H1 (cell line): ENCODE measurements around the gene VSTM2L. TPM values are rescaled to one million over a fixed set of nuclear protein-coding genes. Genes with fewer than 3 reads are reported as not detected.

ENCODE experiments used
- ASH2L ChIP-seq: fragments of 200-600, 300-600 bp; sonication (generic); IDR thresholded peaks from one replicate; pipeline ENCODE4 v1.7.1; 2017; ENCODE audit warnings: low read length
- CTBP2 ChIP-seq: IDR thresholded peaks from 2 replicates; pipeline ENCODE4 v1.7.0; 2011; ENCODE audit warnings: borderline replicate concordance, mild to moderate bottlenecking, moderate library complexity, mixed read lengths, low read length; ENCODE audit not compliant: insufficient read depth, insufficient read length
- EGR1 ChIP-seq: IDR thresholded peaks from 2 replicates; pipeline ENCODE4 v1.6.1; 2011; ENCODE audit warnings: low read depth, low read length, borderline replicate concordance
- HDAC2 ChIP-seq, 2 experiments: fragments of 300-600 bp in 1 of 2; sonication (generic) in 1 of 2; IDR thresholded peaks; 2 replicates each; pipeline ENCODE4 v1.6.1; 2011 to 2012; ENCODE audit warnings: low read depth in 2 of 2, low read length in 2 of 2, mild to moderate bottlenecking in 2 of 2, moderate library complexity in 2 of 2, borderline replicate concordance in 1 of 2, inconsistent platforms in 1 of 2
- POU5F1 ChIP-seq: IDR thresholded peaks from 2 replicates; pipeline ENCODE4 v1.6.1; 2011; ENCODE audit warnings: low read depth, mild to moderate bottlenecking, low read length, moderate library complexity
- RNF2 ChIP-seq: fragments of 200-900, 300-1000 bp; sonication (generic); IDR thresholded peaks from 2 replicates; pipeline ENCODE4 v1.7.1; 2016; ENCODE audit warnings: borderline replicate concordance, low read depth, mild to moderate bottlenecking, antibody characterized with exemption, low read length; ENCODE audit not compliant: poor library complexity, severe bottlenecking; ENCODE audit errors: missing control alignments
- RXRA ChIP-seq: IDR thresholded peaks from 2 replicates; pipeline ENCODE4 v1.6.1; 2011; ENCODE audit warnings: low read depth, mild to moderate bottlenecking, low read length, moderate library complexity; ENCODE audit not compliant: insufficient read depth
- SP2 ChIP-seq: IDR thresholded peaks from 2 replicates; pipeline ENCODE4 v1.6.1; 2012; ENCODE audit warnings: mild to moderate bottlenecking, low read length, inconsistent platforms
- TBP ChIP-seq: IDR thresholded peaks from 2 replicates; pipeline ENCODE4 v1.6.1; 2011; ENCODE audit warnings: low read depth, low read length, improper control_type of control experiment
- polyA plus RNA-seq, 7 experiments: library from polyadenylated mRNA; depleted of rRNA in 3 of 7; stranded (reverse) in 5 of 7; unstranded in 2 of 7; fragments of >200 nt in 5 of 7; fragments of 200-250 nt in 2 of 7; gene quantifications; 1 replicate in 5 of 7; 2 replicates in 1 of 7; 4 replicates in 1 of 7; pipeline versions ENCODE4 v1.2.1 to v1.2.3, GENCODE V29; 2011 to 2013; ENCODE audit warnings: missing spikeins in 2 of 7, mixed read lengths in 2 of 7
- total RNA-seq: library from RNA; stranded (reverse); fragmentation: NEBNext Ultra II Directional; extraction: Animal tissue kit (Norgen Biotek cat#: 25700); gene quantifications from 2 replicates; pipeline ENCODE4 v1.2.1, GENCODE V29; 2021
- TF ChIP-seq, protein P1 (sequence below): fragments of 300-600 bp; sonication (generic); IDR thresholded peaks from 2 replicates; pipeline ENCODE4 v1.7.1; 2012; ENCODE audit warnings: low read length, moderate library complexity, mild to moderate bottlenecking, inconsistent platforms; ENCODE audit not compliant: insufficient replicate concordance

VSTM2L gene
- total and polyA plus RNA-seq, 2 of the 8 experiments (the other 6 are each of a cell fraction or from before 2014, with no cell fraction given), result 1.3 to 3.2 TPM

- TF ChIP-seq, protein P1, sequence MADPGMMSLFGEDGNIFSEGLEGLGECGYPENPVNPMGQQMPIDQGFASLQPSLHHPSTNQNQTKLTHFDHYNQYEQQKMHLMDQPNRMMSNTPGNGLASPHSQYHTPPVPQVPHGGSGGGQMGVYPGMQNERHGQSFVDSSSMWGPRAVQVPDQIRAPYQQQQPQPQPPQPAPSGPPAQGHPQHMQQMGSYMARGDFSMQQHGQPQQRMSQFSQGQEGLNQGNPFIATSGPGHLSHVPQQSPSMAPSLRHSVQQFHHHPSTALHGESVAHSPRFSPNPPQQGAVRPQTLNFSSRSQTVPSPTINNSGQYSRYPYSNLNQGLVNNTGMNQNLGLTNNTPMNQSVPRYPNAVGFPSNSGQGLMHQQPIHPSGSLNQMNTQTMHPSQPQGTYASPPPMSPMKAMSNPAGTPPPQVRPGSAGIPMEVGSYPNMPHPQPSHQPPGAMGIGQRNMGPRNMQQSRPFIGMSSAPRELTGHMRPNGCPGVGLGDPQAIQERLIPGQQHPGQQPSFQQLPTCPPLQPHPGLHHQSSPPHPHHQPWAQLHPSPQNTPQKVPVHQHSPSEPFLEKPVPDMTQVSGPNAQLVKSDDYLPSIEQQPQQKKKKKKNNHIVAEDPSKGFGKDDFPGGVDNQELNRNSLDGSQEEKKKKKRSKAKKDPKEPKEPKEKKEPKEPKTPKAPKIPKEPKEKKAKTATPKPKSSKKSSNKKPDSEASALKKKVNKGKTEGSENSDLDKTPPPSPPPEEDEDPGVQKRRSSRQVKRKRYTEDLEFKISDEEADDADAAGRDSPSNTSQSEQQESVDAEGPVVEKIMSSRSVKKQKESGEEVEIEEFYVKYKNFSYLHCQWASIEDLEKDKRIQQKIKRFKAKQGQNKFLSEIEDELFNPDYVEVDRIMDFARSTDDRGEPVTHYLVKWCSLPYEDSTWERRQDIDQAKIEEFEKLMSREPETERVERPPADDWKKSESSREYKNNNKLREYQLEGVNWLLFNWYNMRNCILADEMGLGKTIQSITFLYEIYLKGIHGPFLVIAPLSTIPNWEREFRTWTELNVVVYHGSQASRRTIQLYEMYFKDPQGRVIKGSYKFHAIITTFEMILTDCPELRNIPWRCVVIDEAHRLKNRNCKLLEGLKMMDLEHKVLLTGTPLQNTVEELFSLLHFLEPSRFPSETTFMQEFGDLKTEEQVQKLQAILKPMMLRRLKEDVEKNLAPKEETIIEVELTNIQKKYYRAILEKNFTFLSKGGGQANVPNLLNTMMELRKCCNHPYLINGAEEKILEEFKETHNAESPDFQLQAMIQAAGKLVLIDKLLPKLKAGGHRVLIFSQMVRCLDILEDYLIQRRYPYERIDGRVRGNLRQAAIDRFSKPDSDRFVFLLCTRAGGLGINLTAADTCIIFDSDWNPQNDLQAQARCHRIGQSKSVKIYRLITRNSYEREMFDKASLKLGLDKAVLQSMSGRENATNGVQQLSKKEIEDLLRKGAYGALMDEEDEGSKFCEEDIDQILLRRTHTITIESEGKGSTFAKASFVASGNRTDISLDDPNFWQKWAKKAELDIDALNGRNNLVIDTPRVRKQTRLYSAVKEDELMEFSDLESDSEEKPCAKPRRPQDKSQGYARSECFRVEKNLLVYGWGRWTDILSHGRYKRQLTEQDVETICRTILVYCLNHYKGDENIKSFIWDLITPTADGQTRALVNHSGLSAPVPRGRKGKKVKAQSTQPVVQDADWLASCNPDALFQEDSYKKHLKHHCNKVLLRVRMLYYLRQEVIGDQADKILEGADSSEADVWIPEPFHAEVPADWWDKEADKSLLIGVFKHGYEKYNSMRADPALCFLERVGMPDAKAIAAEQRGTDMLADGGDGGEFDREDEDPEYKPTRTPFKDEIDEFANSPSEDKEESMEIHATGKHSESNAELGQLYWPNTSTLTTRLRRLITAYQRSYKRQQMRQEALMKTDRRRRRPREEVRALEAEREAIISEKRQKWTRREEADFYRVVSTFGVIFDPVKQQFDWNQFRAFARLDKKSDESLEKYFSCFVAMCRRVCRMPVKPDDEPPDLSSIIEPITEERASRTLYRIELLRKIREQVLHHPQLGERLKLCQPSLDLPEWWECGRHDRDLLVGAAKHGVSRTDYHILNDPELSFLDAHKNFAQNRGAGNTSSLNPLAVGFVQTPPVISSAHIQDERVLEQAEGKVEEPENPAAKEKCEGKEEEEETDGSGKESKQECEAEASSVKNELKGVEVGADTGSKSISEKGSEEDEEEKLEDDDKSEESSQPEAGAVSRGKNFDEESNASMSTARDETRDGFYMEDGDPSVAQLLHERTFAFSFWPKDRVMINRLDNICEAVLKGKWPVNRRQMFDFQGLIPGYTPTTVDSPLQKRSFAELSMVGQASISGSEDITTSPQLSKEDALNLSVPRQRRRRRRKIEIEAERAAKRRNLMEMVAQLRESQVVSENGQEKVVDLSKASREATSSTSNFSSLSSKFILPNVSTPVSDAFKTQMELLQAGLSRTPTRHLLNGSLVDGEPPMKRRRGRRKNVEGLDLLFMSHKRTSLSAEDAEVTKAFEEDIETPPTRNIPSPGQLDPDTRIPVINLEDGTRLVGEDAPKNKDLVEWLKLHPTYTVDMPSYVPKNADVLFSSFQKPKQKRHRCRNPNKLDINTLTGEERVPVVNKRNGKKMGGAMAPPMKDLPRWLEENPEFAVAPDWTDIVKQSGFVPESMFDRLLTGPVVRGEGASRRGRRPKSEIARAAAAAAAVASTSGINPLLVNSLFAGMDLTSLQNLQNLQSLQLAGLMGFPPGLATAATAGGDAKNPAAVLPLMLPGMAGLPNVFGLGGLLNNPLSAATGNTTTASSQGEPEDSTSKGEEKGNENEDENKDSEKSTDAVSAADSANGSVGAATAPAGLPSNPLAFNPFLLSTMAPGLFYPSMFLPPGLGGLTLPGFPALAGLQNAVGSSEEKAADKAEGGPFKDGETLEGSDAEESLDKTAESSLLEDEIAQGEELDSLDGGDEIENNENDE, result no peak
- TF ChIP-seq EGR1 (no peak), SP2 (no peak), RXRA (no peak), CTBP2 (no peak), HDAC2 (IDR thresholded peaks at IDR 0.05; ENCODE audit: borderline replicate concordance in 1 of 2, low read depth in 2 of 2, low read length in 2 of 2) (no peak), TBP (no peak), RNF2 (no peak), POU5F1 (no peak), ASH2L (no peak)
These were observed 1.2 kb downstream of the VSTM2L start (continued) for GRCh38 chr20:37904008-37904642.
